OCI-LY1 (cell line): ENCODE measurements around the gene RALY.

Experiments used
- EZH2 ChIP-seq: fragments of 200-600 bp; sonication (generic), shearing (Covaris generic); IDR thresholded peaks from 2 replicates; pipeline ENCODE4 v1.8.0; 2017; ENCODE audit warnings: borderline replicate concordance, mixed run types, mild to moderate bottlenecking, antibody characterized with exemption, low read length, moderate library complexity, mixed read lengths
- TF ChIP-seq, protein P1 (sequence below): fragments of 200-600 bp; sonication (generic), shearing (Covaris generic); IDR thresholded peaks from 2 replicates; pipeline ENCODE4 v1.5.1; 2017; ENCODE audit warnings: mild to moderate bottlenecking, antibody characterized with exemption, low read length, moderate library complexity, mixed read lengths

DNA sequence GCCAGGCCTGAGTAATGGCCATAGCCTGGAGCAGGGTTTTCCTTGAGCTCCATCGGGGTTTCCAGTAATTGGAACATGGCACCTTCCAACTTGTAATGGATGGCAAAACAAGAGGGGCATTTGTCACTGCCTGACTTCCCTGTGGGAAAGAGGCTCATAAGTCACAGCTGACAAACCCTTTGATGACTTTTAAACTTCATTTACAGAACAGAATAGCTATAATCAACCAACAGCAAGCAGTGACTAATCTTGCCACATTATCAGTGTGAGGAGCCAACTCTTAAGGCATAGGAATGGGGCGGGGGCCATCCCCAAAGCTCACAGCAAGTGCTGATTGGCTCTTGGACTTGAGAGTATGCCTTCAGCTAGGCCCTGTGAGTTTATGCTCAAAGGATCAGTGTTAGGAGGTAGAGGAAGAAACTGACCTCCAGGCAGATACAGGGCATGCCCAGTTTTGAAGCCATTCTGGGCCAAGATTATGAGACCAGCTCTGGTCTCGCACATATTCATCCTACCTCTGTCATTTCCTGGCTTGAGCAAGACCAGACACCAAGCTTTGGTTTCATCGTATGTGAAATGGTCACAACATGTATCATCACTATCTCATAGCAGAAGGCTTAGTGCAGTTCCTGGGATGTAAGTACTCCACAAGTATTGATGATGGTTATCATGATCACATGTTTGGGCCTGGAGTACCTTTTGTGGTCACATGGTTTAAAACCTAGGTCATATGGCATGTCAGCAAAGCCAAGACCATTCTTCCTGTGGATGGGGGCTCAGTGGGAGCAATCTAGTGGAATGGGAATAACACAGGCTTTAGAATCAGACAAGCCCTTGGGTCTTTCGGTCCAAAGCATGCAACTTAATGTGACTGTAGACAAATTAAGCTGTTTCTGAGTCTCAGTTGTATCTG is 69.1 kb downstream of the RALY start:
- TF ChIP-seq, protein P1, sequence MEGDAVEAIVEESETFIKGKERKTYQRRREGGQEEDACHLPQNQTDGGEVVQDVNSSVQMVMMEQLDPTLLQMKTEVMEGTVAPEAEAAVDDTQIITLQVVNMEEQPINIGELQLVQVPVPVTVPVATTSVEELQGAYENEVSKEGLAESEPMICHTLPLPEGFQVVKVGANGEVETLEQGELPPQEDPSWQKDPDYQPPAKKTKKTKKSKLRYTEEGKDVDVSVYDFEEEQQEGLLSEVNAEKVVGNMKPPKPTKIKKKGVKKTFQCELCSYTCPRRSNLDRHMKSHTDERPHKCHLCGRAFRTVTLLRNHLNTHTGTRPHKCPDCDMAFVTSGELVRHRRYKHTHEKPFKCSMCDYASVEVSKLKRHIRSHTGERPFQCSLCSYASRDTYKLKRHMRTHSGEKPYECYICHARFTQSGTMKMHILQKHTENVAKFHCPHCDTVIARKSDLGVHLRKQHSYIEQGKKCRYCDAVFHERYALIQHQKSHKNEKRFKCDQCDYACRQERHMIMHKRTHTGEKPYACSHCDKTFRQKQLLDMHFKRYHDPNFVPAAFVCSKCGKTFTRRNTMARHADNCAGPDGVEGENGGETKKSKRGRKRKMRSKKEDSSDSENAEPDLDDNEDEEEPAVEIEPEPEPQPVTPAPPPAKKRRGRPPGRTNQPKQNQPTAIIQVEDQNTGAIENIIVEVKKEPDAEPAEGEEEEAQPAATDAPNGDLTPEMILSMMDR = no peak
- no peak for TF ChIP-seq EZH2
